Ectodermal cell (in vitro differentiated cells): ENCODE measurements around the gene KCNJ18.
"Not testable (repeated sequence)": the region's sequence is repeated elsewhere in the genome, so short reads cannot be mapped to it uniquely, and the experiment has no call there.

ENCODE experiments used
- H3K27ac ChIP-seq: 2 replicates; pipeline ENCODE4 v1.7.0; 2013; ENCODE audit warnings: mild to moderate bottlenecking, low read depth, low read length; ENCODE audit not compliant: insufficient read depth, poor library complexity, severe bottlenecking
- H3K27me3 ChIP-seq: 2 replicates; pipeline ENCODE4 v1.7.0; 2013; ENCODE audit warnings: mild to moderate bottlenecking, low read length; ENCODE audit not compliant: insufficient read depth, control insufficient read depth, poor library complexity, severe bottlenecking
- H3K36me3 ChIP-seq: one replicate; pipeline ENCODE4 v1.7.0; 2013; ENCODE audit warnings: low read length; ENCODE audit not compliant: control insufficient read depth, insufficient read depth
- H3K4me1 ChIP-seq: one replicate; pipeline ENCODE4 v1.7.0; 2013; ENCODE audit warnings: low read length; ENCODE audit not compliant: control insufficient read depth, insufficient read depth
- H3K4me3 ChIP-seq: 2 replicates; pipeline ENCODE4 v1.7.0; 2013; ENCODE audit warnings: low read depth, low read length, control low read depth; ENCODE audit not compliant: insufficient read depth
- H3K9me3 ChIP-seq: 2 replicates; pipeline ENCODE4 v1.7.0; 2013; ENCODE audit warnings: mild to moderate bottlenecking, low read length, moderate library complexity; ENCODE audit not compliant: control insufficient read depth
- WGBS, 2 experiments: methylation state at CpG; one replicate each; pipeline ENCODE4 v1.1.7; 2013; ENCODE audit warnings: missing lambda C conversion rate in 2 of 2; 5-methylcytosine and 5-hydroxymethylcytosine counted together

KCNJ18 gene

GRCh38 chr17:21686165-21687015, 5.9 kb upstream of the KCNJ18 start:
- Histone ChIP-seq H3K36me3 (no peaks in the 10 kb centered on the region), H3K4me3 (no peak overlapping the region), H3K27me3 (no peaks in the 10 kb centered on the region), H3K27ac (no peak overlapping the region), H3K4me1 (no peaks in the 10 kb centered on the region), H3K9me3 (no peaks in the 10 kb centered on the region)
- 76 to 79% methylated on average over 23 of the region's 23 CpGs for WGBS, 2 experiments

GRCh38 chr17:21687136-21687953, 5.0 kb upstream of the KCNJ18 start:
- Histone ChIP-seq H3K27ac (no peak overlapping the region), H3K36me3 (no peaks in the 10 kb centered on the region), H3K4me3 (no peak overlapping the region), H3K4me1 (no peaks in the 10 kb centered on the region), H3K27me3 (no peaks in the 10 kb centered on the region), H3K9me3 (no peaks in the 10 kb centered on the region)
- WGBS, 2 experiments: 80 to 82% methylated on average over 19 of the region's 19 CpGs

- Histone ChIP-seq H3K27me3 (no peaks in the 10 kb centered on the region), H3K27ac (no peak overlapping the region), H3K4me3 (no peak overlapping the region), H3K4me1 (no peaks in the 10 kb centered on the region), H3K36me3 (no peaks in the 10 kb centered on the region), H3K9me3 (no peaks in the 10 kb centered on the region)
- WGBS, 2 experiments: 81 to 82% methylated on average over 11 of the region's 11 CpGs
Measured at GRCh38 chr17:21688293-21688949, 3.9 kb upstream of the KCNJ18 start.

GRCh38 chr17:21689604-21690003, 2.7 kb upstream of the KCNJ18 start:
- Histone ChIP-seq H3K36me3 (no peaks in the 10 kb centered on the region), H3K27ac (no peak overlapping the region), H3K4me1 (no peaks in the 10 kb centered on the region), H3K27me3 (no peaks in the 10 kb centered on the region), H3K4me3 (no peak overlapping the region), H3K9me3 (no peaks in the 10 kb centered on the region)
- WGBS, 2 experiments: 76 to 80% methylated on average over 7 of the region's 7 CpGs

DNA sequence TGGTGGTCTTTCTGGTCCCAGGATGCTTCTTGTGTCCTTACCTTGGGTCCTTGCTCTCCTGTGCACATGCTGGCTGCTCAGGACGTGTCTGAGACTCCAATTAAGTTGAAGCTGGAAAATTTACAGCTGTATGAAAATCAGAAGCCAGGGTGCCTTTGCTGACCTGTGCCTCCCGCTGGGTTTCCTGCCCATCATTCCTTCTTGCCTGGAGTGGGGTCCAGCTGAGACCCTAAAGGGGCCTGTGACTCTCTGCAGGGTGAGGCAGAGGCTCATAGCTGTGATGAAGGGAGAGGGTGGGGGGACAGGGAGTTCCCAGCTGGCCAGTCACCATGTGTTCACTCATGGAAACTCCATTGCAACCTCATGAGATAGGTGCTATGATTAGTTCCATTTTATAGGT, 1.5 kb upstream of the KCNJ18 start:
- H3K36me3 ChIP-seq, H3K27me3 ChIP-seq, H3K27ac ChIP-seq, H3K9me3 ChIP-seq, H3K4me3 ChIP-seq, H3K4me1 ChIP-seq: not testable (repeated sequence)
- 65% methylated on average over 2 of the region's 2 CpGs for WGBS, 2 experiments

DNA sequence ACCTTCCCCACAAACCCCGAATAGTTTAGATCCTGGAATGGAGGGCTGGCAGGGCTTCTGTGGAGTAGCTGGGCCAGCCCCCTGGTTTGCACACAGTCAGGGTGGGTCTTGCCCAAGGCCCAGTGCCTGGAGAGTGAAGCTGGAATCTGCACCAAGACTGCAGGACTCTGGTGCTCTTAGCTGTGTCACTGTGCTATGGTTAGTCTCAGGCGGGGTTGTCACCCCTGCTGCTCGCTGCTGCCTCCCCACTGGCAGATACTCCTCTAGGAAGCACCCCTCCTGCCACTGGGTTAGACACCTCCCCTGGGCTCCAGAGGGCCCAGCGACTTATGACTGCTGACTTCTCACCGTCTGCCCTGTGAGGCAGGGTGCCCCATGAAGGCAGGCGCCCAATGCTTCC, 842 bp upstream of the KCNJ18 start:
- not testable (repeated sequence) for H3K4me1 ChIP-seq, H3K27me3 ChIP-seq, H3K4me3 ChIP-seq, H3K36me3 ChIP-seq, H3K27ac ChIP-seq, H3K9me3 ChIP-seq
- WGBS, 2 experiments: 83 to 90% methylated on average over 5 to 6 of the region's 6 CpGs

DNA sequence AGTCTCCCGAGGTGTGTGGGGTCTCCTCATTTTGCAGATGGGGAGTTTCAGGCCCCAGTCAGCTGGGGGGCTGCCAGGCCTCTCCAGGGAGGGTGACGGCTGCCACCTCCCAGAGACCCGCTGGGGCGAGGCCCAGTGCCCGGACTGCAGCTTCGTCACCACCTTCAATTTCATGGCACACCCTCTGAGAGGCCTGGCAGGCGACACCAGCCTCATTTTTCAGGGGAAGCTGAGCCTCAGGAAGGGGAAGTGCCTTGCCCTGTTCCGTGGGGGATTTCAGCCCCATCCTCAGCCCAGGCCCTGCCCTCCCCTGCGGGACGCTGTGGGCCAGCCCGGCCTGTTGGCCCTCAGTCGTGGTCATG, 362 bp downstream of the KCNJ18 start:
- not testable (repeated sequence) for H3K27me3 ChIP-seq, H3K4me3 ChIP-seq, H3K4me1 ChIP-seq, H3K36me3 ChIP-seq, H3K27ac ChIP-seq, H3K9me3 ChIP-seq
- 75 to 77% methylated on average over 10 to 11 of the region's 12 CpGs for WGBS, 2 experiments

DNA sequence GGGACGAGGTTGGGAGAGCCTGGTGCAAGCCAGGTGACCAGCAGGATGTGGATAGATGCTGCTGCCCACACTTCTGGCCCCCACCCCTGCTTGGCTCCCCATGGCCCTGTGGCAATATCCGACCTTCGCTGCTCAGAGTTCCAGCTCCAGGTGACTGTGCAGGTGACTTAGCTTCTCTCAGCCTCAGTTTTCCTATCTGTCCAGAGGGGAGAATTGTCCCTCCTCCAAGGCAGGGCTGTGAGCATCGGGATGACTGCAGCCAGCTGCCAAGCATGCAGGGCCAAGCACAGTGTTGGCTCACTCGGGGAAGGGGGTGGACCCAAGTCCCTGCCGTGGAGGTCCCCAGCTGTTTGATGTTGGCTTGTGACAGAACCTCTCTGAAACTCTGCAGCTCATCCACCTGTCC, 1.1 kb downstream of the KCNJ18 start:
- not testable (repeated sequence) for H3K4me3 ChIP-seq, H3K27ac ChIP-seq, H3K9me3 ChIP-seq, H3K36me3 ChIP-seq, H3K4me1 ChIP-seq, H3K27me3 ChIP-seq
- WGBS, 2 experiments: 67 to 71% methylated on average over 6 of the region's 6 CpGs

DNA sequence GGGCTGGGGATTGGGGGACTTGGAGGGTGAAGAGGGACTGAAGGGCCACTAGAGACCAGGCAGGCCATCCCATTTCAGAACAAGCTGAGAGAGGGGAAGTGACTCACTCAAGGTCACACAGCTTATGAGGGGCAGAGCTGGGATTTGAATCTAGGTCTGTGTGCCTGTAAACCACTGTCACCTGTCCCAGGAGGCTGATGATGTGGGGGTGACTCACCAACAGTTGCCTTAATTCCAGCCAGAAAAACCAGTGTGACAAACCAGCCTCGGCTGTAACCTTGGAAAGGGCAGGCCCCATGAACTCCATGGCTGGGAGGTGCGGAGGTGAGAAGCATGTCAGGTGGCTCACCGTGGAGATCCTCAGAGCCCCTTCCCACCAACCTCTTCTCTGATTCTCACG, 1.6 kb downstream of the KCNJ18 start:
- not testable (repeated sequence) for H3K4me3 ChIP-seq, H3K9me3 ChIP-seq, H3K27me3 ChIP-seq, H3K4me1 ChIP-seq, H3K36me3 ChIP-seq, H3K27ac ChIP-seq
- 73 to 89% methylated on average over 2 to 3 of the region's 4 CpGs for WGBS, 2 experiments

DNA sequence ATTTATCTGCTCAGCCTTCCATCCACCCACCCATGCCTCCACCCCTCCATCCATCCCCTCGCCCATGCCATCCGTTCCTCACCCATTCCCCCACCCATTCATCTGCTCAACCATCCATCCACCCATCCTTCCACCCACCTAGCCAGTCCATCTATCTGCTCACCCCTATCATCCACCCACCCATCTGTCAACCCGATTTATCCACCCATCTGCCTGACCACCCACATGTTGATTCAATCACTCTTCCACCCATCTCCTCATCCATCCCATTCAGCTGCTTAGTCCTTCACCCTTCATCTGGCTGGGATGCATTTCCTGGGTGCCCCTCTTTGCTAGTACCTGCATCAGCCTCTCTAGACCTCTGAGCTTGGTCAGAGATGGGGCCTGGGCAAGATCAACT, 3.9 kb downstream of the KCNJ18 start:
- not testable (repeated sequence) for H3K4me1 ChIP-seq, H3K9me3 ChIP-seq, H3K4me3 ChIP-seq, H3K36me3 ChIP-seq, H3K27me3 ChIP-seq, H3K27ac ChIP-seq
- whole genome bisulfite sequencing, 2 experiments: 85 to 88% methylated on average over 1 to 2 of the region's 3 CpGs
